SK-N-MC (cell line): Measurements from ENCODE around the gene GINS2.

ENCODE experiments used
- EZH2 ChIP-seq: fragments of 200-600 bp; sonication (generic); IDR thresholded peaks from one replicate; pipeline ENCODE4 v1.6.1; 2017; ENCODE audit warnings: antibody characterized with exemption
- POLR2AphosphoS5 ChIP-seq: IDR thresholded peaks from 2 replicates; pipeline ENCODE4 v1.6.1; 2012; ENCODE audit warnings: mild to moderate bottlenecking, low read depth, low read length, borderline replicate concordance

DNA sequence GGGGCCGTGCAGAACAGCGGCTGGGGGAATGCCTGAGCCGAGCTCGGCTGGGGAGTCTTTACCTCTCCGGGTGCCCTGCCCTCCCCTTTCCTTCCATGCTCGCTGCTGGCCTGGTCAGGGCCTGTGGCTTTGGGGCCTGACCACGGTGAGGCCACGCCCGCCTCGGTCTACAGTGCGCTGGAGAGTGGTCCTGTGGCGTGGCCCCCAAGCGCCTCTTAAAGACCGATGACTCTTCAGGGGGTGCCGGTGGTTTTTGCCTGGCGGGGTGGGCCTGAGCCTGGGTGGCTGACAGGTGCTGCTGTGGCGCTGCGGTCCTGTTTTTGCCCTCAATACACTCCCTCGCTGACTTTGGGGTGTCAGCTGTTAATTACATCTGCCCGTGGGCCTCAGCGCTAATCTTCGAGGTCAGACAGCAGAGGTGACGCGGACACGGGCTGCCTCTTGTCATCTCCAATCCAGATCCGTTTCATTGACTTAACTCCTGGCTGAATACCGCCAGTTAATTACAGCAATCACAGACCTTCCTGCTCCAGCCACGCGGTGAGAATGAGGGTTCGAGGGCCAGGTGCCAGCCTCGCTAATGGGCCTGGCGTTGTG is 45.9 kb downstream of the GINS2 start:
- TF ChIP-seq EZH2 (no peak), POLR2AphosphoS5 (no peak)
